HepG2 (cell line): ENCODE measurements around the gene PIK3C2B. TPM values are rescaled to one million over a fixed set of nuclear protein-coding genes. Genes with fewer than 3 reads are reported as not detected.
A peak's percentile ranks its signal among the peaks of the same experiment; 100 is the strongest.

Source experiments
- ATF1 ChIP-seq: IDR thresholded peaks from 2 replicates; pipeline ENCODE4 v1.6.1; 2016; ENCODE audit warnings: mild to moderate bottlenecking, control low read depth
- BHLHE40 ChIP-seq: IDR thresholded peaks from 2 replicates; pipeline ENCODE4 v1.6.1; 2011; ENCODE audit warnings: low read length, improper control_type of control experiment
- CHD2 ChIP-seq: IDR thresholded peaks from 2 replicates; pipeline ENCODE4 v1.6.1; 2011; ENCODE audit warnings: low read depth, low read length, improper control_type of control experiment
- FOXM1 ChIP-seq: sonication (generic); formaldehyde crosslinking; IDR thresholded peaks from 2 replicates; pipeline ENCODE4 v1.5.0; 2020; ENCODE audit warnings: missing genetic modification reagents
- HBP1 ChIP-seq: IDR thresholded peaks from 2 replicates; pipeline ENCODE4 v1.6.1; 2016; ENCODE audit warnings: low read depth, control low read depth
- SP2 ChIP-seq: sonication (generic); formaldehyde crosslinking; IDR thresholded peaks from 2 replicates; pipeline ENCODE4 v1.5.1; 2020; ENCODE audit warnings: mild to moderate bottlenecking, missing genetic modification reagents
- TFDP1 ChIP-seq: IDR thresholded peaks from 2 replicates; pipeline ENCODE4 v1.6.1; 2016; ENCODE audit warnings: missing compliant biosample characterization, missing genetic modification reagents, borderline replicate concordance
- ZNF724P ChIP-seq: sonication (generic); formaldehyde crosslinking; IDR thresholded peaks from 2 replicates; pipeline ENCODE4 v1.8.0; 2022; ENCODE audit warnings: missing genetic modification reagents, borderline replicate concordance
- polyA plus RNA-seq, 8 experiments: library from polyadenylated mRNA; depleted of rRNA in 3 of 8; stranded (reverse) in 7 of 8; unstranded in 1 of 8; fragments of >200 nt; fragmentation: Illumina TruSeq in 4 of 8; extraction: Trizol in 4 of 8; gene quantifications; 2 replicates each; pipeline versions ENCODE4 v1.2.1 to v1.2.3, GENCODE V29; 2011 to 2016; ENCODE audit warnings: low read depth in 4 of 8, missing spikeins in 1 of 8, mixed read lengths in 1 of 8; ENCODE audit not compliant: insufficient read depth in 1 of 8
- total RNA-seq, 5 experiments: library from RNA; depleted of rRNA; stranded (reverse); fragments of >200 nt; fragmentation: Illumina TruSeq; extraction: Trizol; gene quantifications; 2 replicates each; pipeline ENCODE4 v1.2.3, GENCODE V29; 2016; ENCODE audit warnings: low read depth in 1 of 5
- TF ChIP-seq, protein P1 (sequence below): sonication (generic); formaldehyde crosslinking; conservative IDR thresholded peaks from 2 replicates; pipeline ENCODE4 v1.4.0; 2020; ENCODE audit warnings: missing genetic modification reagents
- TF ChIP-seq, protein P2 (sequence below), 2 experiments: sonication (generic) in 1 of 2; formaldehyde crosslinking in 1 of 2; IDR thresholded peaks; 2 replicates each; pipeline versions ENCODE4 v1.4.0 to v1.6.1; 2016 to 2020; ENCODE audit warnings: borderline replicate concordance in 1 of 2, low read depth in 1 of 2, mild to moderate bottlenecking in 1 of 2, missing genetic modification reagents in 1 of 2
- TF ChIP-seq, protein P3 (sequence below): sonication (generic); formaldehyde crosslinking; IDR thresholded peaks from 2 replicates; pipeline ENCODE4 v1.8.1; 2023; ENCODE audit warnings: mild to moderate bottlenecking, inconsistent platforms, moderate library complexity, missing genetic modification reagents, borderline replicate concordance
- TF ChIP-seq, protein P4 (sequence below): conservative IDR thresholded peaks from 2 replicates; pipeline ENCODE4 v1.6.1; 2018; ENCODE audit warnings: missing genetic modification reagents
- TF ChIP-seq, protein P5 (sequence below): sonication (generic); formaldehyde crosslinking; IDR thresholded peaks from 2 replicates; pipeline ENCODE4; 2020; ENCODE audit warnings: missing genetic modification reagents, mild to moderate bottlenecking, borderline replicate concordance

Gene PIK3C2B
- total and polyA plus RNA-seq, 2 of the 13 experiments (the other 11 are each of a cell fraction or from before 2014, with no cell fraction given) = 3.4 to 4.5 TPM

DNA sequence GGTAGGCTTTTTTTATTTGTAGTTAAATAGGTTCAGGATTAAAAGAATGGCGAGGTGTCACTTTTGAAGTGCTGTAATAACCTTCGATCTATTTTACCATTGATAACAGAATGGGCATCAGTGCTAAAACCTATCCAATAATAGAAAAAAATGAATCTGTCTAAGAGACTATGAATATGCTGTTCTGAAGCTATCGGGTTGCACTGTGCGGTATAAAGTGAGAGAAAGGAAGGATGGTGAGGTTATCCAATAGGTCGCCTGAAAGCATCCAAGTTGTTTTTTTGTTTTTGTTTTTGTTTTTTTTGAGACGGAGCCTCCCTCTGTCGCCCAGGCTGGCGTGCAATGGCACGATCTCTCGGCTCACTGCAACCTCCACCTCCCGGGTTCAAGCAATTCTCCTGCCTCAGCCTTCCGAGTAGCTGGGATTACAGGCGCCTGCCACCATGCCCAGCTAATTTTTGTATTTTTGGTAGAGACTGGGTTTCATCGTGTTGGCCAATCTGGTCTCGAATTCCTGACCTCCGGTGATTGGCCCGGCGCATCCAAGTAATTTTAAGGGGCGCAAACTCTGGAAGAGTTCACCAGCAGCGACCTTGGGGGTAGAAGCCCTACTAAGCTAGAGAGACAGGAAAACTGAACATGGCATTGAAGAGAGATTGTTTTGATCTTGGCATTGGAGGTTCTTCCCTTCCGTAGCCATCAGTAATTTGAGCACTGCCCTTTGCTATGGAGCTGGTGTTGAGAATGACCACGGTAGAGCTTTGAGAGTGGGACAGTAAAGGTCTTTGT lies 12.9 kb upstream of the PIK3C2B start (continued):
- TF ChIP-seq HBP1 = no peak
- no peak; the same call in 1 of the 2 replicates for TF ChIP-seq BHLHE40
- TF ChIP-seq FOXM1 (CRISPR knock-in tag) = no peak
- no peak for TF ChIP-seq ATF1 (CRISPR knock-in tag)
- TF ChIP-seq, protein P1, sequence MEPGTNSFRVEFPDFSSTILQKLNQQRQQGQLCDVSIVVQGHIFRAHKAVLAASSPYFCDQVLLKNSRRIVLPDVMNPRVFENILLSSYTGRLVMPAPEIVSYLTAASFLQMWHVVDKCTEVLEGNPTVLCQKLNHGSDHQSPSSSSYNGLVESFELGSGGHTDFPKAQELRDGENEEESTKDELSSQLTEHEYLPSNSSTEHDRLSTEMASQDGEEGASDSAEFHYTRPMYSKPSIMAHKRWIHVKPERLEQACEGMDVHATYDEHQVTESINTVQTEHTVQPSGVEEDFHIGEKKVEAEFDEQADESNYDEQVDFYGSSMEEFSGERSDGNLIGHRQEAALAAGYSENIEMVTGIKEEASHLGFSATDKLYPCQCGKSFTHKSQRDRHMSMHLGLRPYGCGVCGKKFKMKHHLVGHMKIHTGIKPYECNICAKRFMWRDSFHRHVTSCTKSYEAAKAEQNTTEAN (CRISPR knock-in tag) = no peak
- TF ChIP-seq, protein P2, sequence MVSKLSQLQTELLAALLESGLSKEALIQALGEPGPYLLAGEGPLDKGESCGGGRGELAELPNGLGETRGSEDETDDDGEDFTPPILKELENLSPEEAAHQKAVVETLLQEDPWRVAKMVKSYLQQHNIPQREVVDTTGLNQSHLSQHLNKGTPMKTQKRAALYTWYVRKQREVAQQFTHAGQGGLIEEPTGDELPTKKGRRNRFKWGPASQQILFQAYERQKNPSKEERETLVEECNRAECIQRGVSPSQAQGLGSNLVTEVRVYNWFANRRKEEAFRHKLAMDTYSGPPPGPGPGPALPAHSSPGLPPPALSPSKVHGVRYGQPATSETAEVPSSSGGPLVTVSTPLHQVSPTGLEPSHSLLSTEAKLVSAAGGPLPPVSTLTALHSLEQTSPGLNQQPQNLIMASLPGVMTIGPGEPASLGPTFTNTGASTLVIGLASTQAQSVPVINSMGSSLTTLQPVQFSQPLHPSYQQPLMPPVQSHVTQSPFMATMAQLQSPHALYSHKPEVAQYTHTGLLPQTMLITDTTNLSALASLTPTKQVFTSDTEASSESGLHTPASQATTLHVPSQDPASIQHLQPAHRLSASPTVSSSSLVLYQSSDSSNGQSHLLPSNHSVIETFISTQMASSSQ (IDR thresholded peaks at IDR 0.05; ENCODE audit: low read depth) = no peak
- TF ChIP-seq, protein P2 (CRISPR knock-in tag; IDR thresholded peaks at IDR 0.05; ENCODE audit: borderline replicate concordance) = 0 out of 2 replicates have a peak, but pooled peaks have one; percentile 27
- TF ChIP-seq ZNF724P = no peak
- TF ChIP-seq SP2 = no peak
- TF ChIP-seq, protein P3, sequence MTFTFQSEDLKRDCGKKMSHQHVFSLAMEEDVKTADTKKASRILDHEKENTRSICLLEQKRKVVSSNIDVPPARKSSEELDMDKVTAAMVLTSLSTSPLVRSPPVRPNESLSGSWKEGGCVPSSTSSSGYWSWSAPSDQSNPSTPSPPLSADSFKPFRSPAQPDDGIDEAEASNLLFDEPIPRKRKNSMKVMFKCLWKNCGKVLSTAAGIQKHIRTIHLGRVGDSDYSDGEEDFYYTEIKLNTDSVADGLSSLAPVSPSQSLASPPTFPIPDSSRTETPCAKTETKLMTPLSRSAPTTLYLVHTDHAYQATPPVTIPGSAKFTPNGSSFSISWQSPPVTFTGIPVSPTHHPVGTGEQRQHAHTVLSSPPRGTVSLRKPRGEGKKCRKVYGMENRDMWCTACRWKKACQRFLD (CRISPR knock-in tag) = no peak
- TF ChIP-seq, protein P4, sequence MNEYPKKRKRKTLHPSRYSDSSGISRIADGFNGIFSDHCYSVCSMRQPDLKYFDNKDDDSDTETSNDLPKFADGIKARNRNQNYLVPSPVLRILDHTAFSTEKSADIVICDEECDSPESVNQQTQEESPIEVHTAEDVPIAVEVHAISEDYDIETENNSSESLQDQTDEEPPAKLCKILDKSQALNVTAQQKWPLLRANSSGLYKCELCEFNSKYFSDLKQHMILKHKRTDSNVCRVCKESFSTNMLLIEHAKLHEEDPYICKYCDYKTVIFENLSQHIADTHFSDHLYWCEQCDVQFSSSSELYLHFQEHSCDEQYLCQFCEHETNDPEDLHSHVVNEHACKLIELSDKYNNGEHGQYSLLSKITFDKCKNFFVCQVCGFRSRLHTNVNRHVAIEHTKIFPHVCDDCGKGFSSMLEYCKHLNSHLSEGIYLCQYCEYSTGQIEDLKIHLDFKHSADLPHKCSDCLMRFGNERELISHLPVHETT = no peak
- TF ChIP-seq CHD2 = no peak
- TF ChIP-seq, protein P5, sequence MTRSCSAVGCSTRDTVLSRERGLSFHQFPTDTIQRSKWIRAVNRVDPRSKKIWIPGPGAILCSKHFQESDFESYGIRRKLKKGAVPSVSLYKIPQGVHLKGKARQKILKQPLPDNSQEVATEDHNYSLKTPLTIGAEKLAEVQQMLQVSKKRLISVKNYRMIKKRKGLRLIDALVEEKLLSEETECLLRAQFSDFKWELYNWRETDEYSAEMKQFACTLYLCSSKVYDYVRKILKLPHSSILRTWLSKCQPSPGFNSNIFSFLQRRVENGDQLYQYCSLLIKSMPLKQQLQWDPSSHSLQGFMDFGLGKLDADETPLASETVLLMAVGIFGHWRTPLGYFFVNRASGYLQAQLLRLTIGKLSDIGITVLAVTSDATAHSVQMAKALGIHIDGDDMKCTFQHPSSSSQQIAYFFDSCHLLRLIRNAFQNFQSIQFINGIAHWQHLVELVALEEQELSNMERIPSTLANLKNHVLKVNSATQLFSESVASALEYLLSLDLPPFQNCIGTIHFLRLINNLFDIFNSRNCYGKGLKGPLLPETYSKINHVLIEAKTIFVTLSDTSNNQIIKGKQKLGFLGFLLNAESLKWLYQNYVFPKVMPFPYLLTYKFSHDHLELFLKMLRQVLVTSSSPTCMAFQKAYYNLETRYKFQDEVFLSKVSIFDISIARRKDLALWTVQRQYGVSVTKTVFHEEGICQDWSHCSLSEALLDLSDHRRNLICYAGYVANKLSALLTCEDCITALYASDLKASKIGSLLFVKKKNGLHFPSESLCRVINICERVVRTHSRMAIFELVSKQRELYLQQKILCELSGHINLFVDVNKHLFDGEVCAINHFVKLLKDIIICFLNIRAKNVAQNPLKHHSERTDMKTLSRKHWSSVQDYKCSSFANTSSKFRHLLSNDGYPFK (CRISPR knock-in tag) = no peak
- TF ChIP-seq TFDP1 (CRISPR knock-in tag) = 0 out of 2 replicates have a peak, but pooled peaks have one; percentile 10
